ENCODE measurements around the gene KCNK2.

Gene KCNK2

GRCh38 chr1:215256936-215257679, 174.6 kb downstream of the KCNK2 start:
- DNase-seq (ENCODE audit: low read depth), result no peak

DNA sequence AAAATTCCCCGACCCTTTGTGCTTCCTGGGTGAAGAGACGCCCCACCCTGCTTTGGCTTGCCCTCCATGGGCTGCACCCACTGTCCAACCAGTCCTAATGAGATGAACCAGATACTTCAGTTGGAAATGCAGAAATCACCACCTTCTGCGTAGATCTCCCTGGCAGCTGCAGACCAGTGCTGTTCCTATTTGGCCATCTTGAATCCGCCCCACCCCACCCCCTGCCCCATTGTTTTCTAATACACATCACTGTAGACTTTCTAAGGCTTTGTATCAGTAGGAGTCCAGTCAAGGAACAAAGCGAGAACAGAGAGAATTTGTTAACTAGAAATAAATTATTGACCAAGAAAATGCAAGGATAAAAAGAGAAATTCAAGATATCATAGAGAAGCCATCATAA, 178.2 kb downstream of the KCNK2 start:
- no peak for DNase-seq (ENCODE audit: low read depth)

GRCh38 chr1:215262106-215262505, 179.6 kb downstream of the KCNK2 start:
- no peak for DNase-seq (ENCODE audit: low read depth)

DNA sequence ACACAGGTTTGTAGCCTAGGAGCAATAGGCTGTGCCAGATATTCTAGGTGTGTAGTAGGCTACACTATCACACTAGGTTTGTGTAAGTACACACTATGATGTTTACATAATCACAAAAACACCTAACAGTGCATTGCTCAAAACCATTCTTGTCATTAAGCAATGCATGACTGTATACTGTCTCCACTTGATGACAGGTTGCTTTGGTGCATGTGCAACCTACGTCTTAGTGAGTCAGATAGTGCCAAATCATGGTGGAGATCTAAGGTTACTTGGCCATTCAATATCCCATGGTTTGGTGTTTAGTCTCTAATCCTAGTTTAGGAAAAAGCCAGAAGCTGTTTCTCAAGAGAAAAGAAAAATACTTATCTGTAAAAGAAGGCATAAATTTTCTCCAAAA, 181.1 kb downstream of the KCNK2 start:
- no peak for DNase-seq (ENCODE audit: low read depth)

GRCh38 chr1:215264649-215265048, 182.1 kb downstream of the KCNK2 start:
- no peak for DNase-seq (ENCODE audit: low read depth)

- no peak for DNase-seq (ENCODE audit: low read depth)
Observed at GRCh38 chr1:215267495-215267894, 185.0 kb downstream of the KCNK2 start.

DNA sequence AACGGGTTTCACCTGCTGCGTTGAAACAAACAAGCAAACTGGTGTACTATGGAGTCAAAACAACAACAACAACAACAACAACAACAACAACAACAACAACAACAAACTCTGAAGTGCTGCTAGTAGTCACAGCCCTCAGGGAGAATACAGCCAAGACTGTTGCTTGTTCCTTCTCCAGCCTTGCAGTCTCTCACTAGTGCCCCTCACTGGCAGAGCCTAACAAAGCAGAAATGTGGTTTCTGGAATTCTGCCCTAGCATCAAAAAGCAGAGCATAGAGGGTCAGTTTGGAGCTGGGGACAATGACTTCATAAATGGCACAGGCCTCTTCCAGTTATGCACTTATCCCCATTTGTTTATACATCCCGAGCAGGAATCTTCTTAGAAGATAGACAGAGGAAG, 187.4 kb downstream of the KCNK2 start:
- DNase-seq (ENCODE audit: low read depth), result no peak

DNA sequence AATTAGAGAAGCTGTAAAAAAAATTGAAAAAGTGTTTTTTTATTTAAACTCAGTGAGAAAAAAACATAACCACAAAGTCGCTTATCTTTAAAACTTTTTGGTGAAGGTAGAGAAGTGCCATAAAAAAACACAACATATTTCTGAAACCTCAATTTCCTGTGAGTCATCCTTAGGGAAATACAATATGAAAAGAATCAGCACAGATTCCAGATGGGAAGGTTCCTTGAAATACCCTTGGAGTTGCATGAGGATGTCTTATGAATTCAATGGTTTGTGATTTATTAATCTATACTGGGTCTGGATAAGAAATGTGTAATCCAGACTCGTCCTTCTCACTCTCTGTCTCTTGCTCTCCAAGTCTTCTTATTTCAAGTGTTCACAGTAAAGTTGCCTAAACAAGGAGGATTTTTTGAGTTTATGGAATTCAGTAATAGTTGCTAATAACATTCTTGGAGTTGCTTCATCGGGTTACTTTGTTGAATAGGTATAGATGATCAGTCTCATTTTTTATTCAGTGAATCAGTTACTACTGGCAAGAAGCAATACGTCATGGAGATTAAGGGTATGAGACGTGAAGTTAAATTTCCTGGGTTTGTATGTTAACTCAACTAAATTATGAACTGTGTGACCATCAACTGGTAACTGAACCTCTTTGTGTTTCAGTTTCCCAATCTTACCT, 191.4 kb downstream of the KCNK2 start:
- DNase-seq (ENCODE audit: low read depth), result no peak

DNA sequence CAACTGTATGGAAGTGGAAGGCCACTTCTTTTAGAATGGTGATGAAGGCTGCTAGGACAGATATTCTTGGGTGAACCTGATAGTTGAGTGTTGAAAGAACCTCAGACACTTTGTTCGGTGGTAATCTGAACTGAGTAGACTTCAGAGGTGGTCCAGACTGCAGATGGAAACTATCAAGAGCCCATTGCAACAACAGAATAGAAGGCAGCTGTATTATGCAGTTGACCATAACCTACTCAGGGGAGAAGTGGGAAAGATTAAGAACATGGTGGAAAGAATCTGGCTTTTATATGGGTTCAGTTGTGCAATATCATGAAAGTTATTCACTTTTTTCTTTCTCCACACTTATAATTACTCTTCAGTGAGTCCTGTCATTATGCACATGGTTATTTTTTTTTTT, 194.0 kb downstream of the KCNK2 start:
- no peak for DNase-seq (ENCODE audit: low read depth)

- no peak for DNase-seq (ENCODE audit: low read depth)
Observed at GRCh38 chr1:215277532-215277931, 195.0 kb downstream of the KCNK2 start.

- DNase-seq (ENCODE audit: low read depth), result no peak
Observed at GRCh38 chr1:215279682-215280081, 197.1 kb downstream of the KCNK2 start.

DNA sequence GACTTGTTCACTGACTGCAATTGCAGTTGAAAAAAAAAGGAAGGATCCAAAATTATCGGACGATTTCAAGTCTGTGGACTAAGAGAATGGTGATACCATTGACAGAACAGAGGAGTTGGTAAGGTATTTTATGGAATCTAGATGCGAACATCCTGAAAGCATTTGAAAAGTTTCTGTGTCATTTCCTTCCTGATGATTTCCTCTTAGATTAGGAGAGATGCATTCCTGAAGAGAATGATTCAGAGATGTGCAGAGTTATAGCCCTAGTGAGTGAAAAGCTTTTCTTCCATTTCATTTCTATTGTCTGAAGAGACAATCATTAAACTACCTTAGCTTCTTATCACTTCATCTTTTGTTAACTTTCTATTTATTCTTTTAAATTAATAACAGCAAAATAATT, 200.0 kb downstream of the KCNK2 start:
- DNase-seq (ENCODE audit: low read depth), result no peak

- DNase-seq (ENCODE audit: low read depth), result no peak
Observed at GRCh38 chr1:215285013-215285800, 202.7 kb downstream of the KCNK2 start.

Measured in activated gamma-delta T cell treated with anti-CD3 and anti-CD28 coated beads, Interleukin-2, amount 50 U/mL, for 16 hours (primary cell).